IMR-90 (cell line): ENCODE measurements around the gene AMN. TPM values are rescaled to one million over a fixed set of nuclear protein-coding genes. Genes with fewer than 3 reads are reported as not detected.

Source experiments
- ATAC-seq: fragments of 200-7000 bp; cut with Tn5 transposase; 2 replicates; pipeline ENCODE4 v1.9.1; 2020; ENCODE audit warnings: low read depth, mild to moderate bottlenecking, moderate library complexity
- BruUV-seq: library from RNA; stranded (reverse); fragments of 400-500 nt; replicated peaks from 2 replicates; lab custom pipeline; 2021; lab: Mats Ljungman, UMichigan
- CTCF ChIA-PET: fragments of 300-600 bp; formaldehyde crosslinking; extraction: SDS; loops from one replicate; lab custom pipeline; 2021; ENCODE audit warnings: antibody characterized with exemption; lab: Yijun Ruan, JAX
- POLR2A ChIA-PET: fragments of 300-600 bp; sonication (Branson Sonifier 250); formaldehyde crosslinking; loops from one replicate; lab custom pipeline; 2022; ENCODE audit warnings: antibody characterized with exemption; ENCODE audit not compliant: unreplicated experiment; lab: Charles Lee
- DNase-seq: peaks from one replicate; pipeline ENCODE4 v3.0.0; 2013
- H2AFZ ChIP-seq: replicated peaks from 2 replicates; pipeline ENCODE3; 2013; ENCODE audit warnings: low read length, mild to moderate bottlenecking; ENCODE audit not compliant: poor library complexity
- H2AK5ac ChIP-seq: 2 replicates; pipeline ENCODE4 v1.6.1; 2013; ENCODE audit warnings: low read depth, low read length, inconsistent platforms
- H2AK9ac ChIP-seq: replicated peaks from 2 replicates; pipeline ENCODE3; 2013; ENCODE audit warnings: mild to moderate bottlenecking, low read depth, low read length, moderate library complexity; ENCODE audit not compliant: poor library complexity
- H2BK120ac ChIP-seq: 2 replicates; pipeline ENCODE4 v1.6.1; 2013; ENCODE audit warnings: low read depth, low read length, inconsistent platforms
- H2BK15ac ChIP-seq: 3 replicates; pipeline ENCODE4 v1.6.1; 2013; ENCODE audit warnings: low read depth, low read length, inconsistent platforms
- H2BK20ac ChIP-seq: 2 replicates; pipeline ENCODE4 v1.6.1; 2013; ENCODE audit warnings: low read depth, mild to moderate bottlenecking, inconsistent platforms, low read length, moderate library complexity
- H2BK5ac ChIP-seq: 2 replicates; pipeline ENCODE4 v1.6.1; 2013; ENCODE audit warnings: mild to moderate bottlenecking, low read depth, low read length, inconsistent platforms; ENCODE audit not compliant: poor library complexity, severe bottlenecking
- H3K14ac ChIP-seq: replicated peaks from 2 replicates; pipeline ENCODE4 v1.6.1; 2013; ENCODE audit warnings: low read depth, low read length, inconsistent platforms
- H3K18ac ChIP-seq: 2 replicates; pipeline ENCODE4 v1.6.1; 2013; ENCODE audit warnings: low read depth, low read length, control low read depth
- H3K23ac ChIP-seq: 2 replicates; pipeline ENCODE4 v1.6.1; 2013; ENCODE audit warnings: low read depth, low read length, inconsistent platforms
- H3K27ac ChIP-seq: 2 replicates; pipeline ENCODE4 v1.5.1; 2013; ENCODE audit warnings: mild to moderate bottlenecking, control low read depth, low read length; ENCODE audit not compliant: insufficient read depth
- H3K27me3 ChIP-seq: 2 replicates; pipeline ENCODE4 v1.6.1; 2013; ENCODE audit warnings: low read length; ENCODE audit not compliant: control insufficient read depth, insufficient read depth
- H3K36me3 ChIP-seq: 2 replicates; pipeline ENCODE4 v1.6.1; 2013; ENCODE audit warnings: low read length, mixed read lengths; ENCODE audit not compliant: control insufficient read depth, insufficient read depth
- H3K4ac ChIP-seq: 2 replicates; pipeline ENCODE4 v1.6.1; 2013; ENCODE audit warnings: low read depth, low read length, inconsistent platforms
- H3K4me1 ChIP-seq: 2 replicates; pipeline ENCODE4 v1.6.1; 2013; ENCODE audit warnings: low read length, mixed read lengths; ENCODE audit not compliant: control insufficient read depth, insufficient read depth
- H3K4me2 ChIP-seq: 2 replicates; pipeline ENCODE4 v1.6.1; 2013; ENCODE audit warnings: low read depth, mild to moderate bottlenecking, control low read depth, low read length, moderate library complexity
- H3K4me3 ChIP-seq: 2 replicates; pipeline ENCODE4 v1.5.1; 2013; ENCODE audit warnings: low read depth, mild to moderate bottlenecking, control low read depth, low read length, moderate library complexity; ENCODE audit not compliant: insufficient read depth
- H3K56ac ChIP-seq: 2 replicates; pipeline ENCODE4 v1.6.1; 2013; ENCODE audit warnings: low read length, inconsistent platforms; ENCODE audit not compliant: insufficient read depth; ENCODE audit errors: extremely low read depth
- H3K79me1 ChIP-seq, 2 experiments: 2 replicates each; pipeline ENCODE4 v1.6.1; 2013; ENCODE audit warnings: low read length in 2 of 2, inconsistent platforms in 1 of 2, low read depth in 1 of 2
- H3K9ac ChIP-seq: 2 replicates; pipeline ENCODE4 v1.6.1; 2013; ENCODE audit warnings: low read depth, low read length, control low read depth
- H3K9me1 ChIP-seq: 2 replicates; pipeline ENCODE4 v1.6.1; 2013; ENCODE audit warnings: low read length, inconsistent platforms; ENCODE audit not compliant: insufficient read depth
- H3K9me3 ChIP-seq: 2 replicates; pipeline ENCODE4 v1.6.1; 2013; ENCODE audit warnings: low read length; ENCODE audit not compliant: control insufficient read depth, insufficient read depth
- H4K20me1 ChIP-seq: 2 replicates; pipeline ENCODE4 v1.6.1; 2013; ENCODE audit warnings: low read length, inconsistent platforms; ENCODE audit not compliant: insufficient read depth
- H4K5ac ChIP-seq: 2 replicates; pipeline ENCODE4 v1.6.1; 2013; ENCODE audit warnings: mild to moderate bottlenecking, low read depth, low read length, control low read depth
- H4K8ac ChIP-seq, 2 experiments: 2 replicates each; pipeline ENCODE4 v1.6.1; 2013; ENCODE audit warnings: low read depth in 2 of 2, low read length in 2 of 2, control low read depth in 1 of 2, inconsistent platforms in 1 of 2
- H4K91ac ChIP-seq: 2 replicates; pipeline ENCODE4 v1.6.1; 2013; ENCODE audit warnings: low read depth, low read length, inconsistent platforms; ENCODE audit not compliant: insufficient read depth
- BHLHE40 ChIP-seq: fragments of 150-350 bp; IDR thresholded peaks from 2 replicates; pipeline ENCODE4 v1.6.1; 2016; ENCODE audit warnings: mild to moderate bottlenecking, low read depth, low read length
- CEBPB ChIP-seq: IDR thresholded peaks from 2 replicates; pipeline ENCODE4 v1.6.1; 2012; ENCODE audit warnings: low read depth, low read length, improper control_type of control experiment
- NFE2L2 ChIP-seq: fragments of 150-350 bp; IDR thresholded peaks from 2 replicates; pipeline ENCODE4 v1.6.1; 2016; ENCODE audit warnings: low read depth, mild to moderate bottlenecking, low read length
- WGBS, 2 experiments: methylation state at CpG; one replicate each; pipeline versions ENCODE4 v1.1.5 to v1.1.7; 2013; ENCODE audit warnings: missing lambda C conversion rate in 2 of 2; ENCODE audit not compliant: insufficient read length in 1 of 2; ENCODE audit errors: extremely low coverage in 2 of 2; 5-methylcytosine and 5-hydroxymethylcytosine counted together
- dilution Hi-C: fragments of 300-500 bp; cut with HindIII; formaldehyde crosslinking; loops from one replicate; pipeline ENCODE4 v1.14.3; 2018; ENCODE audit warnings: low sequenced_read_pairs; ENCODE audit not compliant: unreplicated experiment
- in situ Hi-C: fragments of 300-500 bp; cut with MboI; formaldehyde crosslinking; loops from 3 replicates; pipeline ENCODE4 v1.14.3; 2019; ENCODE audit warnings: low sequenced_read_pairs, inconsistent platforms, mixed read lengths
- intact Hi-C: fragments of 100-400 bp; cut with micrococcal nuclease; formaldehyde crosslinking; loops from 2 replicates; pipeline ENCODE4 v1.10.0; 2022
- polyA plus RNA-seq, 3 experiments: library from polyadenylated mRNA; depleted of rRNA; stranded (reverse); fragments of >200 nt; gene quantifications; 2 replicates each; pipeline ENCODE4 v1.2.3, GENCODE V29; 2012; ENCODE audit warnings: low replicate concordance in 1 of 3
- total RNA-seq: library from RNA; depleted of rRNA; stranded (reverse); fragments of >200 nt; gene quantifications from 2 replicates; pipeline ENCODE4 v1.2.3, GENCODE V29; 2012

Gene AMN
- total and polyA plus RNA-seq, 2 of the 4 experiments (the other 2 are of a cell fraction): under 0.01 to 0.24 TPM

DNA sequence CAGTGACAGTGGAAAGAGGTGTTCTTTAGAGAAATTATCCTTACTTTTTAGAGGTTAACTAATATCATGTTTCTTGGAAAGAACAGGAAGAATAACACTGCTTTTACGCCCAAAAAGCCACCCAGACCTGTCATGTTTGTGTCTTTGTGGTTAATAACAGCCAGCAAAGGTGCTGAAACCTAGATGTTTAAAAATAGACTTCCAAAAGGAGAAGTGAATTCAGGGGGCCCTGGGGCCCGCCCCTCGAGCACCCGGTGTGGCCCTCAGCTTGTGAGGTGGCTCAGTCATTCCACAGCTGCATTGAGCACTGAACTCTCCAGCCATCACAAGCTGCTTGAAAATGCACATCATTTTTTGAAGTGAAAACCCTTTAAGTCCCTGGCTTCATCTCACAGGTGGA is 20.8 kb upstream of the AMN start:
- Histone ChIP-seq H2BK20ac (no peak overlapping the region), H2BK15ac (no peak overlapping the region), H3K4ac (no peak overlapping the region), H4K5ac (no peak overlapping the region), H3K18ac (no peak overlapping the region), H3K4me3 (no peak overlapping the region), H3K9me3 (no peaks in the 10 kb centered on the region), H3K4me1 (no peaks in the 10 kb centered on the region), H3K9me1 (peaks cover 2% of the 10 kb centered on the region), H4K8ac (no peak overlapping the region), H3K79me1 (peaks cover 0 to 5% of the 10 kb centered on the region in 2 experiments; a peak in 1 of 4 replicates), H2BK5ac (no peak overlapping the region), H2AK5ac (no peak overlapping the region), H3K14ac (no peak overlapping the region), H3K36me3 (peaks cover 28% of the 10 kb centered on the region), H2AK9ac (no peak overlapping the region), H4K91ac (no peak overlapping the region), H3K9ac (no peak overlapping the region), H2BK120ac (no peak overlapping the region), H3K27ac (no peak overlapping the region), H3K27me3 (no peaks in the 10 kb centered on the region), H3K4me2 (no peak overlapping the region), H3K56ac (no peak overlapping the region), H3K23ac (no peak overlapping the region), H2AFZ (no peak overlapping the region), H4K20me1 (no peaks in the 10 kb centered on the region)
- ATAC-seq (no peak), DNase-seq (no peak)
- CTCF ChIA-PET: no interaction called here
- in situ Hi-C loops (no loop called here), dilution Hi-C loops (no loop called here), intact Hi-C loops (no loop called here)
- 100% methylated on average over 3 of the region's 4 CpGs; no CpG with 5 or more reads in 1 of the 2 experiments for WGBS, 2 experiments
- POLR2A ChIA-PET: no interaction called here
- no TSS peak for BruUV-seq
- no peak for TF ChIP-seq NFE2L2
- TF ChIP-seq CEBPB: no peak
- TF ChIP-seq BHLHE40: no peak
